Activated CD8-positive, alpha-beta memory T cell treated with anti-CD3 and anti-CD28 coated beads, Interleukin-2, amount 50 U/mL, for 1 hour (primary cell): Measurements from ENCODE around the gene NEMP1.

ENCODE experiments used
- DNase-seq: peaks from one replicate; pipeline ENCODE4 v3.0.0-alpha.2; 2020; ENCODE audit errors: extremely low read depth

NEMP1 gene

GRCh38 chr12:57107456-57108155 is 29.0 kb upstream of the NEMP1 start:
- no peak for DNase-seq

GRCh38 chr12:57106021-57106708 is 27.6 kb upstream of the NEMP1 start:
- no peak for DNase-seq

- DNase-seq = no peak
Measured at GRCh38 chr12:57105011-57105753, 26.6 kb upstream of the NEMP1 start.

GRCh38 chr12:57104292-57104910 is 25.8 kb upstream of the NEMP1 start:
- DNase-seq = no peak

- DNase-seq = no peak
Measured at GRCh38 chr12:57103856-57104255, 25.3 kb upstream of the NEMP1 start.

- DNase-seq = no peak
Measured at GRCh38 chr12:57101892-57102695, 23.5 kb upstream of the NEMP1 start.

GRCh38 chr12:57099766-57100165 is 21.2 kb upstream of the NEMP1 start:
- DNase-seq = no peak

- no peak for DNase-seq
Measured at GRCh38 chr12:57099047-57099714, 20.6 kb upstream of the NEMP1 start.

- DNase-seq = no peak
Measured at GRCh38 chr12:57098546-57098945, 20.0 kb upstream of the NEMP1 start.

GRCh38 chr12:57097554-57097835 is 18.9 kb upstream of the NEMP1 start:
- DNase-seq = no peak

GRCh38 chr12:57096748-57097553 is 18.4 kb upstream of the NEMP1 start:
- no peak for DNase-seq

GRCh38 chr12:57096099-57096572 is 17.5 kb upstream of the NEMP1 start:
- DNase-seq = no peak

- no peak for DNase-seq
Measured at GRCh38 chr12:57095440-57095839, 16.8 kb upstream of the NEMP1 start.

GRCh38 chr12:57094208-57095160 is 15.9 kb upstream of the NEMP1 start:
- no peak for DNase-seq

GRCh38 chr12:57093415-57094207 is 15.0 kb upstream of the NEMP1 start:
- DNase-seq = peak; percentile 64

GRCh38 chr12:57092876-57093414 is 14.4 kb upstream of the NEMP1 start:
- DNase-seq = no peak

- no peak for DNase-seq
Measured at GRCh38 chr12:57092529-57092862, 13.9 kb upstream of the NEMP1 start.
